22Rv1 (cell line): ENCODE results near the gene GRIN2B.

ENCODE experiments used
- H3K27ac ChIP-seq: fragments of 450-650 bp; 2 replicates; pipeline ENCODE4 v1.5.1; 2017
- CTCF ChIP-seq: fragments of 450-650 bp; IDR thresholded peaks from 2 replicates; pipeline ENCODE4 v1.5.1; 2017; ENCODE audit warnings: mild to moderate bottlenecking
- ZFX ChIP-seq: fragments of 450-650 bp; IDR thresholded peaks from 2 replicates; pipeline ENCODE4 v1.6.1; 2017; ENCODE audit warnings: antibody characterized with exemption, borderline replicate concordance

The GRIN2B gene

GRCh38 chr12:13976028-13976584, 5.3 kb downstream of the GRIN2B start:
- TF ChIP-seq ZFX (no peak), CTCF (no peak)
- no peak overlapping the region for H3K27ac ChIP-seq

- H3K27ac ChIP-seq, result no peak overlapping the region
- TF ChIP-seq CTCF (no peak), ZFX (no peak)
These were observed 7.4 kb downstream of the GRIN2B start for GRCh38 chr12:13973996-13974395.

GRCh38 chr12:13970803-13971202, 10.6 kb downstream of the GRIN2B start:
- TF ChIP-seq ZFX (no peak), CTCF (no peak)
- H3K27ac ChIP-seq, result no peak overlapping the region

GRCh38 chr12:13968281-13968680, 13.1 kb downstream of the GRIN2B start:
- H3K27ac ChIP-seq, result no peak overlapping the region
- TF ChIP-seq ZFX (no peak), CTCF (no peak)

- no peak overlapping the region for H3K27ac ChIP-seq
- no peak for TF ChIP-seq ZFX
These were observed 16.7 kb downstream of the GRIN2B start for GRCh38 chr12:13964666-13965065.

- TF ChIP-seq ZFX (no peak), CTCF (peak; percentile 77)
- no peak overlapping the region for H3K27ac ChIP-seq
These were observed 18.7 kb downstream of the GRIN2B start for GRCh38 chr12:13962699-13963098.

- H3K27ac ChIP-seq, result no peak overlapping the region
- TF ChIP-seq ZFX, result no peak
- no peak for TF ChIP-seq CTCF
These were observed 19.4 kb downstream of the GRIN2B start for GRCh38 chr12:13961971-13962370.

GRCh38 chr12:13959131-13959723, 22.2 kb downstream of the GRIN2B start:
- TF ChIP-seq CTCF, result no peak
- TF ChIP-seq ZFX, result no peak
- H3K27ac ChIP-seq, result no peak overlapping the region
